Activated naive CD4-positive, alpha-beta T cell treated with anti-CD3 and anti-CD28 coated beads for 36 hours (primary cell): ENCODE results near the gene YIF1A. TPM values are rescaled to one million over a fixed set of nuclear protein-coding genes. Genes with fewer than 3 reads are reported as not detected.
"Not testable (repeated sequence)": the region's sequence is repeated elsewhere in the genome, so short reads cannot be mapped to it uniquely, and the experiment has no call there.

Experiments
- CTCF ChIA-PET: fragments of 350-600 bp; sonication (Branson Sonifier 250); formaldehyde crosslinking; loops from one replicate; lab custom pipeline; 2021; ENCODE audit warnings: antibody characterized with exemption; lab: Charles Lee
- DNase-seq: peaks from one replicate; pipeline ENCODE4 v3.0.0-alpha.2; 2020
- H3K27ac Mint-ChIP-seq: one replicate; pipeline ENCODE4 v1.8.0; 2021; ENCODE audit warnings: mild to moderate bottlenecking, mixed read lengths
- H3K27me3 Mint-ChIP-seq: one replicate; pipeline ENCODE4 v1.8.0; 2021; ENCODE audit warnings: low read depth, mixed read lengths
- H3K36me3 Mint-ChIP-seq: one replicate; pipeline ENCODE4 v1.8.0; 2021; ENCODE audit warnings: low read depth, mixed read lengths
- H3K4me1 Mint-ChIP-seq: one replicate; pipeline ENCODE4 v1.8.0; 2021; ENCODE audit warnings: low read depth, mixed read lengths
- H3K4me3 Mint-ChIP-seq: one replicate; pipeline ENCODE4 v1.8.0; 2021; ENCODE audit warnings: mild to moderate bottlenecking, moderate library complexity, mixed read lengths
- H3K9me3 Mint-ChIP-seq: one replicate; pipeline ENCODE4 v1.8.0; 2021; ENCODE audit warnings: mixed read lengths
- intact Hi-C: fragments of 100-400 bp; cut with micrococcal nuclease; formaldehyde crosslinking; loops from one replicate; pipeline ENCODE4 v1.15.1; 2023
- total RNA-seq, 2 experiments: library from RNA; stranded (reverse); gene quantifications; one replicate each; pipeline ENCODE4 v1.2.3, GENCODE V29; 2021

Gene YIF1A
- total RNA-seq, 2 experiments from 2014 or later = 45.9 to 49.7 TPM

DNA sequence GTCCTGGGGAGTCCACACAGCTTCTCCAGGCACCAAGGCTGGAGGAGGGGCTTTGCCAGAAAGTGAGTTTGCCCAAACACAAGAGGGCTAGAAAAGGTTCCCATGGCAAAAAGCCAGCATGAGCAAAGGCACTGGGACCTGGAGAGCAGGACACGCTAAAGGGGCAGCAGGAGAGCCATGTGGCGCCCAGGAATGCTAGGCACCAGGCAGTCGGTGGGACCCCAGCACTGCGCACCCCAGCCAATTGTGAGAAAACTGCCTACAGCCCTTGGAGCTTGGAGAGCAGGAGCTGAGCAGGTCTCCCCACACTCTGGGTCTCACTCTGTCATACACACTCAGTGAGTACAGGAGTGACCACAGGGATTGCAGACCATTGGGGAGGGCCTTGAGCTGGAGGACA is 25.7 kb downstream of the YIF1A start:
- Mint-ChIP-seq H3K4me1 (peaks cover 27% of the 10 kb centered on the region), H3K9me3 (no peaks in the 10 kb centered on the region), H3K27me3 (no peaks in the 10 kb centered on the region), H3K4me3 (no peak overlapping the region), H3K27ac (no peak overlapping the region), H3K36me3 (peaks cover 23% of the 10 kb centered on the region)
- DNase-seq = no peak
- CTCF ChIA-PET = interaction anchor here (0.6 to 1.2 kb wide), 2 partner anchors 16 to 45 kb away, joined by 3 to 4 read pairs; no protein-coding TSS in a partner anchor
- intact Hi-C loops = no loop called here

DNA sequence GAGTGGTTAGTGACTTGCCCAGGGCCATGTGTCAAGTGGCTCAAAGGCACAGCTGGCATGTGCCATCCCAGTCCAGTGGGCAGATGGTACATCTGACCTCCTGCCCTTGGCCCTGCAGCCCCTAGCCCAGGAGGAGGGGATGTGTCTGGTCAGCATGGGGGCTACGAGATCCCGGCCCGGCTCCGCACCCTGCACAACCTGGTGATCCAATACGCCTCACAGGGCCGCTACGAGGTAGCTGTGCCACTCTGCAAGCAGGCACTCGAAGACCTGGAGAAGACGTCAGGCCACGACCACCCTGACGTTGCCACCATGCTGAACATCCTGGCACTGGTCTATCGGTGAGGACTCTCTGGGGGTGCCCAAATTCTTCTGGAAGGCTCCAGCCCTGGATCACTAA is 26.2 kb downstream of the YIF1A start:
- no peak for DNase-seq
- CTCF ChIA-PET = no interaction called here
- intact Hi-C loops = no loop called here
- no peaks in the 10 kb centered on the region for H3K27me3 Mint-ChIP-seq
- H3K9me3 Mint-ChIP-seq = no peaks in the 10 kb centered on the region
- peaks cover 25% of the 10 kb centered on the region for H3K4me1 Mint-ChIP-seq
- H3K36me3 Mint-ChIP-seq = peaks cover 23% of the 10 kb centered on the region
- H3K27ac Mint-ChIP-seq = no peak overlapping the region
- no peak overlapping the region for H3K4me3 Mint-ChIP-seq

GRCh38 chr11:66262191-66262590 is 26.8 kb downstream of the YIF1A start:
- Mint-ChIP-seq H3K36me3 (peaks cover 23% of the 10 kb centered on the region), H3K27me3 (no peaks in the 10 kb centered on the region), H3K4me1 (peaks cover 22% of the 10 kb centered on the region), H3K27ac (no peak overlapping the region), H3K4me3 (no peak overlapping the region), H3K9me3 (no peaks in the 10 kb centered on the region)
- intact Hi-C loops = no loop called here
- CTCF ChIA-PET = no interaction called here
- no peak for DNase-seq

DNA sequence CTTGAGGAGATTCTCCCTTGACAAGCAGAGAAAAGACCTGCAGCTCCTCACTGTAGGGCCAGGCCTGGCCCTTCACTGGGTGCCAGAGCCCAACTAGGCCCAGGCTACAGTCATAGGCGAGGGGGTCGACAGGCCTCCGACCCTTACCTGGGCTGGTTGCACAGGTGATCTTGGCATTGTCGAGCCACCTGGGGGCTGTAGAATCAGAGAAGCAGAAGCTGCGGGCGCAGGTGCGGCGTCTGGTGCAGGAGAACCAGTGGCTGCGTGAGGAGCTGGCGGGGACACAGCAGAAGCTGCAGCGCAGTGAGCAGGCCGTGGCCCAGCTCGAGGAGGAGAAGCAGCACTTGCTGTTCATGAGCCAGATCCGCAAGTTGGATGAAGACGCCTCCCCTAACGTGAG is 27.4 kb downstream of the YIF1A start:
- Mint-ChIP-seq H3K27ac (no peak overlapping the region), H3K4me1 (peaks cover 20% of the 10 kb centered on the region), H3K36me3 (peaks cover 23% of the 10 kb centered on the region)

DNA sequence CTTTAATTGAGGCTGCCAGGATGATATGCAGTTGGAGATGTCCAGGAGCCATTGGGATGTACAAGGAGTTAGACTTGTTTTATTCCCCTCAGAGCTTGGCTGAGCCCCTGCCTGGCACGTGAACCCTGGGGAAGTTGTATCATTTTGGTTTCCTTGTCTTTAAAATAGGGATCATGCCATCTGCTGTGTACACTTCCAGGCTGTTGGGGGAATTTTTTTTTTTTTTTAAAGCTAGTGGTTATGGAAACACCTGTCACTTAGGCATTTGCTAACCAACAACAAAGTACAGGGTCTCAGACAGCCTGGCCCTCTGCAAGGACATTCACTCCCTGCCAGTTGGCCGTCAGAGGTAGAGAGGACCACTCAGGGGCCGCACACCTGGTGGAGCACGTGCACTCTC is 29.0 kb downstream of the YIF1A start:
- CTCF ChIA-PET = interaction anchor here (0.7 to 2.3 kb wide), 3 partner anchors 38 to 86 kb away, joined by 3 to 10 read pairs (median 4); no protein-coding TSS in a partner anchor
- H3K4me1 Mint-ChIP-seq = peaks cover 30% of the 10 kb centered on the region
- H3K4me3 Mint-ChIP-seq = peak overlapping the region; percentile 95
- H3K36me3 Mint-ChIP-seq = peaks cover 23% of the 10 kb centered on the region
- no peaks in the 10 kb centered on the region for H3K27me3 Mint-ChIP-seq
- H3K9me3 Mint-ChIP-seq = no peaks in the 10 kb centered on the region
- no peak for DNase-seq
- no peak overlapping the region for H3K27ac Mint-ChIP-seq
- intact Hi-C loops = no loop called here

More for the DNA sequence above, 27.4 kb downstream of the YIF1A start:
- DNase-seq = no peak
- H3K27me3 Mint-ChIP-seq = no peaks in the 10 kb centered on the region
- H3K9me3 Mint-ChIP-seq = no peaks in the 10 kb centered on the region
- no peak overlapping the region for H3K4me3 Mint-ChIP-seq
- CTCF ChIA-PET = interaction anchor here (0.6 kb wide), 1 partner anchor 127 kb away, joined by 3 read pairs; no protein-coding TSS in a partner anchor
- intact Hi-C loops = no loop called here

GRCh38 chr11:66259225-66259624 is 29.7 kb downstream of the YIF1A start:
- H3K36me3 Mint-ChIP-seq = peaks cover 22% of the 10 kb centered on the region
- intact Hi-C loops = no loop called here
- CTCF ChIA-PET = interaction anchor here (0.7 to 2.3 kb wide), 4 partner anchors 28 to 1359 kb away, joined by 3 to 10 read pairs (median 3); no protein-coding TSS in a partner anchor
- no peaks in the 10 kb centered on the region for H3K27me3 Mint-ChIP-seq
- peak overlapping the region; percentile 95 for H3K4me3 Mint-ChIP-seq
- H3K27ac Mint-ChIP-seq = peak overlapping the region; percentile 14
- DNase-seq = no peak
- no peaks in the 10 kb centered on the region for H3K9me3 Mint-ChIP-seq
- H3K4me1 Mint-ChIP-seq = peaks cover 30% of the 10 kb centered on the region

GRCh38 chr11:66258473-66258893 is 30.5 kb downstream of the YIF1A start:
- DNase-seq = no peak
- H3K36me3 Mint-ChIP-seq = peaks cover 19% of the 10 kb centered on the region
- H3K27me3 Mint-ChIP-seq = no peaks in the 10 kb centered on the region
- H3K27ac Mint-ChIP-seq = peak overlapping the region; percentile 79
- H3K4me1 Mint-ChIP-seq = peaks cover 30% of the 10 kb centered on the region
- CTCF ChIA-PET = interaction anchor here (0.7 to 2.3 kb wide), 4 partner anchors 28 to 1358 kb away, joined by 3 to 10 read pairs (median 4); no protein-coding TSS in a partner anchor
- peak overlapping the region; percentile 95 for H3K4me3 Mint-ChIP-seq
- no peaks in the 10 kb centered on the region for H3K9me3 Mint-ChIP-seq
- intact Hi-C loops = loop anchor here (1.0 kb wide), 2 partner anchors 87 to 206 kb away; partner anchors contain the start of genes BRMS1 and SF3B2

DNA sequence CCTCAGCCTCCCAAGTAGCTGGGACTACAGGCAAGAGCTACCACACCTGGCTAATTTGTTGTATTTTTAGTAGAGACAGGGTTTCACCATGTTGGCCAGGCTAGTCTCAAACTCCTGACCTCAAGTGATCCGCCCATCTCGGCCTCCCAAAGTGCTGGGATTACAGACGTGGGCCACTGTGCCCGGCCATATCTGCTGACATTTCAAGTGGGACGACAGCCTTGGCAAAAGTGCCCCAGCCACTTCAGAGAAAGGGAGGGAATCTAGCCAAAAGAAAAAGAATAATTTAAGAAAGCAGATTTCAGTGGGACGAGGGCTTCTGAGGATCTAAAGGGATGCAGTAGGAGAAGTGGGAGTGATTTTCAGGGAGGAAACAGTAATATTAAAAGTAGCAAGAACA is 35.9 kb downstream of the YIF1A start:
- peak overlapping the region; percentile 16 for H3K27ac Mint-ChIP-seq
- H3K36me3 Mint-ChIP-seq, H3K9me3 Mint-ChIP-seq, H3K27me3 Mint-ChIP-seq, CTCF ChIA-PET, DNase-seq, intact Hi-C loops, H3K4me3 Mint-ChIP-seq: not testable (repeated sequence)
- peaks cover 12% of the 10 kb centered on the region for H3K4me1 Mint-ChIP-seq

DNA sequence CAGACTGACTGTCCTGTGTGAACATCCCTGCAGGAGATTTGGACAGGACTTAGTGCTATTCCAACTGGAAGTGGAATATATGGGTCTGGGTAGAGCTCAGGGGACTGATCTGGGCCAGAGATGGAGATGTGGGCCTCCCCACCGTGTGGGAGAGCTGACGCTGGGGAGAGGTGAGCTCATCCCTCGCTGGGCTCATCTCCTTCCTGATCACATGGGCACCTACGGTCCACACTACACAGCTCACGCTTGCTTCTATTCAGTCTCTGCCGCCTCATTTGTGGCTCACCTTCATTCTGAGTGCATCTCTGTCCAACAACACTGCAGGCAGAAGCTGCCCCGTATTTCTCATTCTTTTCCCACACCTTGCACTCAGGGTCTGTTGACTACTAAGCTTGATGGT is 37.1 kb downstream of the YIF1A start:
- CTCF ChIA-PET = interaction anchor here (0.8 kb wide), 1 partner anchor 66 kb away, joined by 3 read pairs; no protein-coding TSS in a partner anchor
- Mint-ChIP-seq H3K36me3 (no peaks in the 10 kb centered on the region), H3K4me1 (peaks cover 12% of the 10 kb centered on the region), H3K9me3 (no peaks in the 10 kb centered on the region), H3K27ac (no peak overlapping the region), H3K27me3 (no peaks in the 10 kb centered on the region), H3K4me3 (no peak overlapping the region)
- DNase-seq = no peak
- intact Hi-C loops = no loop called here

GRCh38 chr11:66248903-66249302 is 40.0 kb downstream of the YIF1A start:
- no peaks in the 10 kb centered on the region for H3K9me3 Mint-ChIP-seq
- no peaks in the 10 kb centered on the region for H3K4me1 Mint-ChIP-seq
- no peak for DNase-seq
- intact Hi-C loops = no loop called here
- CTCF ChIA-PET = no interaction called here
- H3K27ac Mint-ChIP-seq = no peak overlapping the region
- H3K4me3 Mint-ChIP-seq = no peak overlapping the region
- no peaks in the 10 kb centered on the region for H3K27me3 Mint-ChIP-seq
- H3K36me3 Mint-ChIP-seq = peaks cover 2% of the 10 kb centered on the region

DNA sequence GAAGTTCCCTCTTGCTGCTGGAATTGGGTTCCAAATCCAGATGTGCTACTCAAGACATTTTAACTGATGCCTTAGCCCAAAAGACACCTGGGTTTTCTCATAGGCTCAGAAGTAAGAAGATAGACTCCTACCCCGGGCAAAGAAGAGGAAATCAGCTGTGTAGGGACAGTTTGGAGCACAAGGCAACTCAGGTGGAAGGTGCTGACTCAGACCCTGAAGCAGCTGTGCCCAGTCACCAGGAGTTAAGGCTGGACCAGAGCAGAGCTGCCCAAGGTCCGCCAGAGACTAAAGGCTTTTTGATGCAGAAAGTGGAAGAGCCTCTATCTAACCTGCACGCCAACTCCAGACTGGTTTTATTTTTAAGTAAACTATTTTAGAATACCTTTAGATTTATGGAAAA is 41.1 kb downstream of the YIF1A start:
- CTCF ChIA-PET = no interaction called here
- Mint-ChIP-seq H3K9me3 (no peaks in the 10 kb centered on the region), H3K27ac (no peak overlapping the region), H3K27me3 (no peaks in the 10 kb centered on the region), H3K4me1 (no peaks in the 10 kb centered on the region), H3K36me3 (peaks cover 4% of the 10 kb centered on the region), H3K4me3 (no peak overlapping the region)
- DNase-seq = no peak
- intact Hi-C loops = no loop called here

GRCh38 chr11:66247295-66247694 is 41.6 kb downstream of the YIF1A start:
- H3K27me3 Mint-ChIP-seq = no peaks in the 10 kb centered on the region

More at GRCh38 chr11:66247295-66247694, 41.6 kb downstream of the YIF1A start:
- DNase-seq = no peak
- no peak overlapping the region for H3K4me3 Mint-ChIP-seq
- no peak overlapping the region for H3K27ac Mint-ChIP-seq
- H3K36me3 Mint-ChIP-seq = peaks cover 4% of the 10 kb centered on the region
- CTCF ChIA-PET = no interaction called here
- no peaks in the 10 kb centered on the region for H3K9me3 Mint-ChIP-seq
- no peaks in the 10 kb centered on the region for H3K4me1 Mint-ChIP-seq
- intact Hi-C loops = no loop called here
